Measurements from ENCODE around the gene PREB. TPM values are rescaled to one million over a fixed set of nuclear protein-coding genes. Genes with fewer than 3 reads are reported as not detected.
A peak's percentile ranks its signal among the peaks of the same experiment; 100 is the strongest.

The PREB gene
- total RNA-seq, 1 donor from 2014 or later, result 20.8 TPM

DNA sequence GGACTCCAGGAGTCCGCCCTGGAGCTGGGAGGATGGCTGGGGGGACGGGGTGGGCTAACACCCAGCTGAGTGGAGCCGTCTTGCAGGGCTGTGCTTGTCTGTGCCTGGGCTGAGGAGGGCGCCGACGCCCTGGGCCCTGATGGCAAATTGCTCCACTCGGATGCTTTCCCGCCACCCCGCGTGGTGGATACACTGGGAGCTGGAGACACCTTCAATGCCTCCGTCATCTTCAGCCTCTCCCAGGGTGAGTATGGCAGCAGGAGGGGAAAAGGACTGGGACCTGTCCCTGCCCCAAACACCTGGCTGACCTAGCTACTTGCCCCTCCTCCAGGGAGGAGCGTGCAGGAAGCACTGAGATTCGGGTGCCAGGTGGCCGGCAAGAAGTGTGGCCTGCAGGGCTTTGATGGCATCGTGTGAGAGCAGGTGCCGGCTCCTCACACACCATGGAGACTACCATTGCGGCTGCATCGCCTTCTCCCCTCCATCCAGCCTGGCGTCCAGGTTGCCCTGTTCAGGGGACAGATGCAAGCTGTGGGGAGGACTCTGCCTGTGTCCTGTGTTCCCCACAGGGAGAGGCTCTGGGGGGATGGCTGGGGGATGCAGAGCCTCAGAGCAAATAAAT lies 35.0 kb downstream of the PREB start:
- no peak for DNase-seq (ENCODE audit: low spot score in 2 of 2)
- no peak for FAIRE-seq

GRCh38 chr2:27097341-27097740 lies 37.1 kb downstream of the PREB start:
- DNase-seq (ENCODE audit: low spot score in 2 of 2) (no peak), FAIRE-seq (no peak)

GRCh38 chr2:27096748-27097297 lies 37.6 kb downstream of the PREB start:
- FAIRE-seq (no peak), DNase-seq (ENCODE audit: low spot score in 2 of 2) (no peak)

DNA sequence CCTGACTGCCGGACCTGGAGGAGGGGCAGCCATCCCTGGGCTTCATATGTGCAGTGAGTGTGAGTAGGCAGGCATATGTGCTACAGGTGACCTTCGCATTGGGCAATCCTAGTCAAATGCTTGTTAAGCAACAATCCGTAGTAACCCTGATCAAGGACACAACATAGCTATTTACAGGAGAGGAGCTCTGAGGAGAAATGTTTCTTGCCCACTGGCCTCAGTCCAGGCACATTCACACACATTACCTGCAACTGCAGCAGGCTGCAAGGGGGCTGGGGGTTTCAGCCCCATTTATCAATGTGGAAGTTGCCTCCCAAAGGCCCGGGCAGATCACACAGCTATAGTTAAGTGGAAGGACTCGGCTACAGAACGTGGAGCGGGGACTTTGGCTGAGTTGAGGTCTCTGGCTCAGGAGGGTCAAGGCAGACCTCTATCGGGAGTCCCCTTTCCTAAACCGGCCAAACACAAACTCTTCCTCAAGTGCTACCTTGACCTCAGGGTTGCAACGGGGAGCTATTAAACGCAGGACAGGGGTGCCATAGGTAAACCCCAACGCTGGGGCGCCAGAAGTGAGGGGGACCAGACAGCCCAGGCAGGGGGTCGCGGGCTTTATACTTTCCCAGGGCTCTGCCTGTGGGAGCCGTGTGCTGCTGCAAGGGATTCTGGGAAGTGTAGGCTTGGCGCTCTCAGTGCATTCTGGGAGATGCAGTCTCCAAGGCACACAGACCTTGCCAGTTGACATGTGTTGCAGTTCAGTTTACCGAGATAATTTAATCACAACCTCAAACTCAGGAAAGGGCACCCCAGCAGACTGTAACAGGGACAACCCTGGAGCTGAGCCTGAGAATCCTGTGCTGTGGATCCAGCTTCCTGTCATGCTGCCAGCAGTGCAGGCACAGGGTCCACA lies 38.4 kb downstream of the PREB start:
- no peak for FAIRE-seq
- peak; percentile 78 to 79 for DNase-seq (ENCODE audit: low spot score in 2 of 2)

- DNase-seq (ENCODE audit: low spot score in 2 of 2), result no peak
- no peak for FAIRE-seq
Observed at GRCh38 chr2:27095427-27095744, 39.0 kb downstream of the PREB start.

GRCh38 chr2:27094353-27094984 lies 40.0 kb downstream of the PREB start:
- FAIRE-seq (no peak), DNase-seq (ENCODE audit: low spot score in 2 of 2) (no peak)

DNA sequence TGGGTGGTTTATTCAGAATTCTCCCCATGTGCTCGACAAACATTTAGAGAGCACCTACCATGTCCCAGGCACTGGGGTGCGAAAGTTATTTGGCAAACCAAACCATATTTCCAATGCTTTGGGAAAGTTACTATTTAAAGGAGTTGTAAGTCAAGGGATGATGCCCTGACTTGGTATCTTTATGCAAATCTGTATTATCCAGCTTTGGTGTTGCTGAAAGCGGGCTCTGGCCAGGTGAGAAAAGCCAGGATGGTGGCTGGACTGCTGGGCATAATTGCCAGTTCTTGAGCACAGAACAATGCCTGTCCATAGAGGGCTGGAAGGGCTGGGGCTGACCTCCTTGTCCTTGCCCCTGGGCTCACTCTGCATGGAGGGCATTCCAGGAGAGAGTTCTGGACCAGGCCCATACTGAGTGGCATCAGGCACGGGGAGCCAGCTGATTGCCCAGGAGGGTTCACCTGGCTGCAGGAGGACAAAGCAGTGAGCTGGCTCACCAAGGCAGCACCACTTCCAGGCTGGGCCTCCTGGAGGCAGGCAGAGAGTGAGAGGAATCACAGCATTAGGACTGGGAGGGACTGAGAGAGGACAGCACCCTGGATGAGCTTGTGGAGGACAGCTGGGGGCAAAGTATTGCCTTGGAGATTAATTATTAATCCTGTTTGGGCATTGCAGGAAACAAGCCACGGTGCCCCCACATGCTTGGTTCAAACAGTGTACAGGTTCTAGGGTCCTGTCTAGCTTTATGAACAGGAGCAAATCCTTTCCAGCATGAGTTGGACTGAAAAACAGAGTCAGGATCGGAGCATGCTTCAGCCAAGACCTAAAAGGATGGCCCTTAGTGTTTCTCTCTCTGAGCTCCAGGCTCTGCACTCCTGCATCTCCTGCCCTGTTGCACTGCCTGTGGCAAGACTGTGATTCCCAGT lies 40.7 kb downstream of the PREB start:
- no peak for FAIRE-seq
- DNase-seq (ENCODE audit: low spot score in 2 of 2), result no peak

GRCh38 chr2:27092696-27093429 lies 41.6 kb downstream of the PREB start:
- no peak for FAIRE-seq

GRCh38 chr2:27091746-27092695 lies 42.4 kb downstream of the PREB start:
- FAIRE-seq, result no peak
- DNase-seq (ENCODE audit: low spot score in 2 of 2), result no peak

More at GRCh38 chr2:27092696-27093429, 41.6 kb downstream of the PREB start:
- DNase-seq (ENCODE audit: low spot score in 2 of 2), result no peak

GRCh38 chr2:27089111-27089954 lies 45.1 kb downstream of the PREB start:
- DNase-seq (ENCODE audit: low spot score in 2 of 2), result no peak
- FAIRE-seq, result no peak

GRCh38 chr2:27088634-27089033 lies 45.8 kb downstream of the PREB start:
- FAIRE-seq, result no peak

GRCh38 chr2:27087823-27088410 lies 46.5 kb downstream of the PREB start:
- FAIRE-seq (no peak), DNase-seq (ENCODE audit: low spot score in 2 of 2) (no peak)

More at GRCh38 chr2:27088634-27089033, 45.8 kb downstream of the PREB start:
- no peak for DNase-seq (ENCODE audit: low spot score in 2 of 2)

DNA sequence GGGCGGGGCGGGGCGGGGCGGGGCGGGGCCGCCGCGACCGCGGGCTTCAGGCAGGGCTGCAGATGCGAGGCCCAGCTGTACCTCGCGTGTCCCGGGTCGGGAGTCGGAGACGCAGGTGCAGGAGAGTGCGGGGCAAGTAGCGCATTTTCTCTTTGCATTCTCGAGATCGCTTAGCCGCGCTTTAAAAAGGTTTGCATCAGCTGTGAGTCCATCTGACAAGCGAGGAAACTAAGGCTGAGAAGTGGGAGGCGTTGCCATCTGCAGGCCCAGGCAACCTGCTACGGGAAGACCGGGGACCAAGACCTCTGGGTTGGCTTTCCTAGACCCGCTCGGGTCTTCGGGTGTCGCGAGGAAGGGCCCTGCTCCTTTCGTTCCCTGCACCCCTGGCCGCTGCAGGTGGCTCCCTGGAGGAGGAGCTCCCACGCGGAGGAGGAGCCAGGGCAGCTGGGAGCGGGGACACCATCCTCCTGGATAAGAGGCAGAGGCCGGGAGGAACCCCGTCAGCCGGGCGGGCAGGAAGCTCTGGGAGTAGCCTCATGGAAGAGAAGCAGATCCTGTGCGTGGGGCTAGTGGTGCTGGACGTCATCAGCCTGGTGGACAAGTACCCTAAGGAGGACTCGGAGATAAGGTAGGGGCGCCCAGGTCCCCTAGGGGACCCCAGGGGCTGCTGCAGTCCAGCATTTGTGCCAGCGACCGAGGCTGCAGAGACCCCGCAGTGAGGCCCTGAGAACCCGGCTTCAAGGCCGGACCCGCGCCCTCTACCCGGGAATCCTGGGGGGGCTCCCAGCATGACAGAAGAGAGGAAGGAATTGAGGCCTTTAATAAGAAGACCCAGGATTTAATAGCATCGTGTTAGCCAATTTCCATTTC lies 47.5 kb downstream of the PREB start, which contains the start of gene KHK:
Gene KHK, plus strand, starts transcription at position 49 of the 870 bp plus-strand sequence. Its CDS starts 488 bp downstream, at position 537.
- DNase-seq (ENCODE audit: low spot score in 2 of 2) (peak; percentile 59 to 68), FAIRE-seq (no peak)

- DNase-seq (ENCODE audit: low spot score in 2 of 2) (peak; percentile 99), FAIRE-seq (no peak)
Observed at GRCh38 chr2:27086090-27086723, 48.2 kb downstream of the PREB start.

DNA sequence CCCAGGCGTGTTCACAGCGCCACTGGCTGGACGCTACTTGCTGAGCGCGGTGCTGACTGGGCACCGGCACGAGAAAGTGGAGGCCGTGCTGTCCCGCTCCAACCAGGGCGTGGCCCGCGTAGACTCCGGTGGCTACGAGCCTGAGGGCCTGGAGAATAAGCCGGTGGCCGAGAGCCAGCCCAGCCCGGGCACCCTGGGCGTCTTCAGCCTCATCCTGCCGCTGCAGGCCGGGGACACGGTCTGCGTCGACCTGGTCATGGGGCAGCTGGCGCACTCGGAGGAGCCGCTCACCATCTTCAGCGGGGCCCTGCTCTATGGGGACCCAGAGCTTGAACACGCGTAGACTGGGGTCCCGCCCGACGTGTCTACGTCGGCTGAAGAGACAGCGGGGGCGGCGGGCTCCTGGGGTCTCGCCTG lies 48.8 kb downstream of the PREB start:
- FAIRE-seq, result no peak
- DNase-seq (ENCODE audit: low spot score in 2 of 2), result peak; percentile 79 to 83

Measured in frontal cortex (tissue), 4 donors.